ENCODE measurements around the gene STRBP. TPM values are rescaled to one million over a fixed set of nuclear protein-coding genes. Genes with fewer than 3 reads are reported as not detected.

STRBP gene
- total RNA-seq, 2 experiments from 2014 or later = 31.6 to 34.8 TPM

- ATAC-seq (no peak), DNase-seq (no peak)
- H3K27ac Mint-ChIP-seq = no peak overlapping the region
- CTCF ChIA-PET = interaction anchor here (0.6 to 2.1 kb wide), 2 partner anchors 9 to 252 kb away, joined by 3 to 5 read pairs; no protein-coding TSS in a partner anchor
- H3K4me1 Mint-ChIP-seq = no peaks in the 10 kb centered on the region
- POLR2A ChIA-PET = no interaction called here
- intact Hi-C loops (cut with DNase I, micrococcal nuclease) = loop anchor here in 1 of 2 experiments (5.0 kb wide), 1 partner anchor 255 kb away; no protein-coding TSS in a partner anchor
- no peak overlapping the region for H3K4me3 Mint-ChIP-seq
- no peaks in the 10 kb centered on the region for H3K9me3 Mint-ChIP-seq (ENCODE audit: low read depth)
- peaks cover 17% of the 10 kb centered on the region for H3K36me3 Mint-ChIP-seq (ENCODE audit: low read depth)
- H3K27me3 Mint-ChIP-seq = no peaks in the 10 kb centered on the region
Observed at GRCh38 chr9:123096987-123097386, 171.4 kb downstream of the STRBP start.

DNA sequence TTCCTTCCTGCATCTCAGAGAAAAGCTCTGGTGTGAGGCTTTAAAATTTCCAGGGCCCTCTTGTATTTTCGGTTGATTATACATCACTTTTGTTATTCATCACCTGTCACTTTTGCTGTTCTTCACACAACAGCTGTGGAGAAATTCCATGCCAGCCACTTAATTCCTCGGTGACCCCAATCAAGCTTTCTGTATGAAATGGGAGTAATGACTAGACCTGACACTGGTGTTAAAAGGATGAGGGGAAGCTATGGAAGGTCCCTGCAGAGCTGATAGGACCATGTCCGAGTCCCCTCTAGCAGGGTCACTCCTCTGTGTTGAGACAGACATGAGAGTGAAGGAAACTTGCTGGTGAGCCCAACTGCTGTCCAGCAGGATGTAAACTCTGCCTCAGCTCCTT is 175.2 kb downstream of the STRBP start:
- DNase-seq = no peak
- H3K9me3 Mint-ChIP-seq (ENCODE audit: low read depth) = no peaks in the 10 kb centered on the region
- POLR2A ChIA-PET = no interaction called here

GRCh38 chr9:123091459-123091858 is 176.9 kb downstream of the STRBP start:
- Mint-ChIP-seq H3K27ac (no peak overlapping the region), H3K9me3 (ENCODE audit: low read depth) (no peaks in the 10 kb centered on the region), H3K4me1 (no peaks in the 10 kb centered on the region), H3K36me3 (ENCODE audit: low read depth) (peaks cover 20% of the 10 kb centered on the region), H3K4me3 (no peak overlapping the region), H3K27me3 (no peaks in the 10 kb centered on the region)
- intact Hi-C loops (cut with DNase I, micrococcal nuclease) = no loop called here
- ChIA-PET POLR2A (no interaction called here), CTCF (interaction anchor here (0.6 to 2.4 kb wide), 6 partner anchors 9 to 437 kb away, joined by 3 to 9 read pairs (median 6); no protein-coding TSS in a partner anchor)
- no peak for DNase-seq
- no peak for ATAC-seq

More for the DNA sequence above, 175.2 kb downstream of the STRBP start:
- CTCF ChIA-PET = interaction anchor here (0.6 to 2.1 kb wide), 8 partner anchors 9 to 349 kb away, joined by 3 to 7 read pairs (median 3); no protein-coding TSS in a partner anchor
- H3K4me1 Mint-ChIP-seq = no peaks in the 10 kb centered on the region
- no peak for ATAC-seq
- H3K27ac Mint-ChIP-seq = no peak overlapping the region
- no peaks in the 10 kb centered on the region for H3K27me3 Mint-ChIP-seq
- intact Hi-C loops (cut with DNase I, micrococcal nuclease) = no loop called here
- no peak overlapping the region for H3K4me3 Mint-ChIP-seq
- H3K36me3 Mint-ChIP-seq (ENCODE audit: low read depth) = peaks cover 24% of the 10 kb centered on the region

DNA sequence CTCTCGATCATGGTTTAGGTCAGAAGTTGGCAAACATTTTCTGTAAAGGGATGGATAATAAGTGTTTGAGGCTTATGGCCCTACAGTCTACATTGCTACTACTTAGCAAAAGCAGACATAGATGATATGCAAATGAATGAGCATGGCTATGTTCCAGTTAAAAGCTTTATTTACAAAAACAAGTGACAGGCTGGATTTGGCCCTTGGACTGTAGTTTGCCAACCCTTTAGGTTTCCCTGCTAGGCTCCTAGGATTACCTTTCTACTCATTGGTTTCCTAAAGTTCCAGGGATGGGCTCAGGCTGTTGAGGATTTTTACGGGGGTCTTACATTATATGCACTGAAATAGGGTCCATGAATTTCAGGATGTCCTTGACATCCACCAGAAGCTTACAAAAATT is 177.4 kb downstream of the STRBP start:
- Mint-ChIP-seq H3K4me3 (no peak overlapping the region), H3K27me3 (no peaks in the 10 kb centered on the region), H3K9me3 (ENCODE audit: low read depth) (no peaks in the 10 kb centered on the region), H3K4me1 (no peaks in the 10 kb centered on the region), H3K36me3 (ENCODE audit: low read depth) (peaks cover 20% of the 10 kb centered on the region), H3K27ac (no peak overlapping the region)
- CTCF ChIA-PET = interaction anchor here (0.6 to 2.4 kb wide), 4 partner anchors 9 to 437 kb away, joined by 3 to 7 read pairs (median 6); no protein-coding TSS in a partner anchor
- intact Hi-C loops (cut with DNase I, micrococcal nuclease) = no loop called here
- POLR2A ChIA-PET = no interaction called here
- ATAC-seq (no peak), DNase-seq (no peak)

DNA sequence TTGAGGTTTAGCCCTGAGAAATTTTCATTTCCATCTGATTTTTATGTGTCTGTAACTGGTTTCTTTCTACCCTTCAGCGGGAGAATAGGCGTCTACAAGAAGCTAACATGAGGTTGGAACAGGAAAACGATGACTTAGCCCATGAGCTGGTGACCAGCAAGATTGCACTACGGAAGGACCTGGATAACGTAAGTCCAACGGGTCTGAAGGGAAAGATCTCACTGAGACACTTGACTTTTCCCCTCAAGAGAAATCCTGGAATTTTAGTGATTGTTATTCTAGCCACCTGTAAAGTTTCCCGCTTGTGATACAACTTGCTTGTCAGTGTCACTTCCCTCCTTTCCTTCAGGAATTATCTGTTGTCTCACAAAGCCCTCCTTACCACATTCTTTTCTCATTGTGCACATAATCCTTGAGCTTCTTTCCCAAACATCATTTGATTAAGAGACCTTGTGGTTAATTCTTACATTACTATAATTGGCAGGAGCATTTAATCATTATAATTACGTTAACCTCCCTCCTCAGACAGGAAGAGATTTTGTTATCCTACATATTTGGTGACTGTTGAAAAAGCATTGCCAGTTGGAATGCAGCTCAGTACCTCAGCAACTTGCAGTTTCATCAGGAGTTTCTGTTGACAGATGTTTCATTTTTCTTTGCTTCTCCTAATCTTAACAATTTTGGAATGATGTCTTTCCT is 178.0 kb downstream of the STRBP start:
- Mint-ChIP-seq H3K4me3 (no peak overlapping the region), H3K27me3 (no peaks in the 10 kb centered on the region), H3K4me1 (no peaks in the 10 kb centered on the region), H3K36me3 (ENCODE audit: low read depth) (peaks cover 20% of the 10 kb centered on the region), H3K9me3 (ENCODE audit: low read depth) (no peaks in the 10 kb centered on the region), H3K27ac (no peak overlapping the region)
- intact Hi-C loops (cut with DNase I, micrococcal nuclease) = no loop called here
- CTCF ChIA-PET = interaction anchor here (1.0 to 2.4 kb wide), 4 partner anchors 8 to 260 kb away, joined by 3 to 7 read pairs (median 6); no protein-coding TSS in a partner anchor
- DNase-seq = no peak
- no peak for ATAC-seq
- POLR2A ChIA-PET = no interaction called here

DNA sequence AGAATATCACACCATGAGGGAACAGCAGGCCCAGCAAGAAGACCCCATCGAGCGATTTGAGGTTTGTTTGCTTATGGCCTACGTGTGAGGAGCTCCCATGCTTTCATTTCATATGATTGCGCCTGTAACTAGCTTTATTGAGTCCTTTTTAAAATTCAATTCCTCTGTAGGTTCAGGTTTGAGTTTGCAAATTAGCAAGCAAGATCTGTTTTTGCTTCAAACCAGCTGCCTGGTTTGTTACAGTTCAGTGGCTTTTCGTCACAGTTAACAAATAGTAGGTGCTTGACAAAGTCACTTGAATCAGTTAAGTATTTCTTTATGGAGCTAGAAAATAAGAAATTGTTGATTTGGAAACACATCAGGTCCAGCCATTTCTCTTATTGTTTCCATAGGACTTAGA is 178.6 kb downstream of the STRBP start:
- POLR2A ChIA-PET = no interaction called here
- Mint-ChIP-seq H3K36me3 (ENCODE audit: low read depth) (peaks cover 22% of the 10 kb centered on the region), H3K4me1 (no peaks in the 10 kb centered on the region), H3K27me3 (no peaks in the 10 kb centered on the region), H3K27ac (no peak overlapping the region), H3K9me3 (ENCODE audit: low read depth) (no peaks in the 10 kb centered on the region), H3K4me3 (no peak overlapping the region)
- intact Hi-C loops (cut with DNase I, micrococcal nuclease) = no loop called here
- CTCF ChIA-PET = interaction anchor here (1.0 kb wide), 1 partner anchor 260 kb away, joined by 3 read pairs; no protein-coding TSS in a partner anchor
- DNase-seq (no peak), ATAC-seq (no peak)

DNA sequence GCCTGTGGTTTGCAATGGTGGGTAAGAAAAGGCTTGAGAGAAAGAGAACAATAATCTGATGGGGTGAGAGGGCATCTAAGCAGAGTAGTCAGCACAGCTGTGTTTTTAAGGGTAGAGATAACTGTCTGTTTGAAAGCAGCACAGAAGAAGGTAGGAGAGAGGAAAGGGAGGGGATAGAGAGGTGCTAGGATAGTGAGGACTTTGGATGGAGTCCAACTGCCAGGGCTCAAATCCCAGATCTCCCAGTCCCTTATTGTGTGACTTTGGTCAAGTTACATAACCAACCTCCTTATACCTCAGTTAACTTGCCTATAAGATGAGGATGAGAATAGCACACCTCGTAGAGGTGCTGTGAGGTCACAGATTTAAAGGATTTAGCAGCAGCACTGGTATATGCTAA is 179.3 kb downstream of the STRBP start:
- Mint-ChIP-seq H3K9me3 (ENCODE audit: low read depth) (no peaks in the 10 kb centered on the region), H3K4me3 (no peak overlapping the region), H3K27ac (no peak overlapping the region), H3K27me3 (no peaks in the 10 kb centered on the region), H3K36me3 (ENCODE audit: low read depth) (peaks cover 24% of the 10 kb centered on the region), H3K4me1 (no peaks in the 10 kb centered on the region)
- POLR2A ChIA-PET = no interaction called here
- no peak for ATAC-seq
- no peak for DNase-seq
- CTCF ChIA-PET = interaction anchor here (1.0 kb wide), 1 partner anchor 261 kb away, joined by 3 read pairs; no protein-coding TSS in a partner anchor
- intact Hi-C loops (cut with DNase I, micrococcal nuclease) = no loop called here

DNA sequence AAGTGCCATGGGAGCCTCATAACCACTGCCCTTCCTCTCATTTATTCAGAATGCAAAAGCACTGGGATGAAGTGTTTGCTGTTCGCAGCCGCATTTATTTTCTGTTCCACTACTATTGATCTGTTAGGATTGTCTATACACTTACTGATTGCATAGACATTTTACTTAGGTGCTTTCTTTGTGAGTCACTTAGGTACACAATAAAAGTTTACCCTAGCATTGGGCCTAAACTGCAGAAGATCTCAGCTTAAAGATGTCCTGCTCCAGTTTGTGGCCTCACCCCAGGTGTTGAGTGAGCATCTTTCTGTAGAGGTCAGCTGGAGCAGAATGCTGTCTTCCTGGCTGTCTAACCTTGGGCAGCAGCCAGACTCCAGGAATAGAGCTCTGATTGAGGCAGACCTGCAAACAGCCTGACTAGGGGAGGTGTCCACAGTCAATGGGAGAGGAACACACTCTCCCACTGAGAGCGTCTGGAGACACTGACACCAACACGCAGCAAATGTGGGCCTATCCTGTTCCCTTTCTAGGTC is 181.0 kb downstream of the STRBP start:
- no peak overlapping the region for H3K4me3 Mint-ChIP-seq
- intact Hi-C loops (cut with DNase I, micrococcal nuclease) = no loop called here
- no peak for ATAC-seq
- H3K27ac Mint-ChIP-seq = no peak overlapping the region
- H3K27me3 Mint-ChIP-seq = no peaks in the 10 kb centered on the region
- CTCF ChIA-PET = interaction anchor here (1.2 kb wide), 1 partner anchor 262 kb away, joined by 3 read pairs; no protein-coding TSS in a partner anchor
- DNase-seq = no peak
- POLR2A ChIA-PET = interaction anchor here (0.6 kb wide), 1 partner anchor 307 kb away, joined by 4 read pairs; no protein-coding TSS in a partner anchor
- H3K4me1 Mint-ChIP-seq = no peaks in the 10 kb centered on the region
- no peaks in the 10 kb centered on the region for H3K9me3 Mint-ChIP-seq (ENCODE audit: low read depth)
- peaks cover 21% of the 10 kb centered on the region for H3K36me3 Mint-ChIP-seq (ENCODE audit: low read depth)

DNA sequence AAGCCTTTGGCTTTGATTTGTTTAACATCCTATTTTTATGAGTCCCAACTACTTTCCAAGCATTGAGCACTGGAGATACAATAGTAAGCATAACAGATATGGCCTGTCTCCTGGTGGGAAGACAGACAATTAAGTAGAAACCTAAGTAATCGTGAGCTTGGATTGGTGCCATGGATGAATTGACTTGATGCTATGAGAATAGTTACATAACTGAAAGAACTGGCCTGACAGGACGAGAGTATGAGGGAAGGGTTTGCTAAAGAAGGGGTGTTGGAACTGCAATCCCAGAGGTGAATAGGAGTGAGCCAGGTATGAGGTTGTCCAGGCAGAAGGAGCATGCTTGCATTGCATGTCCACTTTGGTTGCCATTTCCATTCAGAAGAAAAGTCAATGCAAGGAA is 182.5 kb downstream of the STRBP start:
- H3K27ac Mint-ChIP-seq = no peak overlapping the region

GRCh38 chr9:123084256-123084655 is 184.1 kb downstream of the STRBP start:
- DNase-seq = no peak
- ChIA-PET CTCF (interaction anchor here (0.8 to 2.4 kb wide), 6 partner anchors 8 to 302 kb away, joined by 3 to 11 read pairs (median 4); partner anchors contain the start of gene CRB2), POLR2A (no interaction called here)
- intact Hi-C loops (cut with DNase I, micrococcal nuclease) = loop anchor here in 1 of 2 experiments (5.0 kb wide), 1 partner anchor 143 kb away; no protein-coding TSS in a partner anchor
- Mint-ChIP-seq H3K27ac (no peak overlapping the region), H3K27me3 (no peaks in the 10 kb centered on the region), H3K9me3 (ENCODE audit: low read depth) (no peaks in the 10 kb centered on the region), H3K36me3 (ENCODE audit: low read depth) (peaks cover 22% of the 10 kb centered on the region), H3K4me1 (peaks cover 3% of the 10 kb centered on the region), H3K4me3 (no peak overlapping the region)
- ATAC-seq = no peak

More for the DNA sequence above, 182.5 kb downstream of the STRBP start:
- no peak for DNase-seq
- Mint-ChIP-seq H3K9me3 (ENCODE audit: low read depth) (no peaks in the 10 kb centered on the region), H3K36me3 (ENCODE audit: low read depth) (peaks cover 20% of the 10 kb centered on the region), H3K4me1 (peaks cover 3% of the 10 kb centered on the region), H3K4me3 (no peak overlapping the region), H3K27me3 (no peaks in the 10 kb centered on the region)
- POLR2A ChIA-PET = no interaction called here
- CTCF ChIA-PET = interaction anchor here (1.2 to 2.4 kb wide), 2 partner anchors 8 to 264 kb away, joined by 3 to 11 read pairs; no protein-coding TSS in a partner anchor
- ATAC-seq = no peak
- intact Hi-C loops (cut with DNase I, micrococcal nuclease) = no loop called here

DNA sequence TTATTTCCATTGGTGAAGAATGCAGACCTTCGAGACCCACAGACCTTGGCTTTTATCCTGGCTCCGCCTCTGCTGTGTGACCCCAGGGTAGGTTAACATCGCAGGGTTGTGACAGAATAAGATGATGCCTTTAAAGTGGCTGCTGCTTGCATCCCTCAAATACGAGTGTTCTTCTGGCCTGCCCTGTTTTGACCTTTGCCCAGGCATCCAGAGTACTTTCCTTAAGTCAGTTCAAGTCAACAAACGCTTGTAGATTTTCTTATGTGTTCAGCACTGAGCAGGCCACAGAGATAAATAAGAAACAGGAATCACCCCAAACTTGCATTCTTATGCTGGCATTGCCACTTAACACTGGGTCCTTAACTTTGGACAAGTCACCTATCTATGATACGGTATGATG is 184.7 kb downstream of the STRBP start:
- DNase-seq (no peak), ATAC-seq (no peak)
- peaks cover 3% of the 10 kb centered on the region for H3K4me1 Mint-ChIP-seq
- no peaks in the 10 kb centered on the region for H3K27me3 Mint-ChIP-seq
- H3K36me3 Mint-ChIP-seq (ENCODE audit: low read depth) = peaks cover 22% of the 10 kb centered on the region
- intact Hi-C loops (cut with DNase I, micrococcal nuclease) = loop anchor here in 1 of 2 experiments (5.0 kb wide), 1 partner anchor 144 kb away; no protein-coding TSS in a partner anchor
- no peak overlapping the region for H3K4me3 Mint-ChIP-seq
- ChIA-PET POLR2A (no interaction called here), CTCF (interaction anchor here (0.7 to 1.3 kb wide), 4 partner anchors 8 to 272 kb away, joined by 3 to 5 read pairs (median 4); partner anchors contain the start of gene CRB2)
- no peaks in the 10 kb centered on the region for H3K9me3 Mint-ChIP-seq (ENCODE audit: low read depth)
- no peak overlapping the region for H3K27ac Mint-ChIP-seq

Measured in activated CD4-positive, alpha-beta T cell treated with anti-CD3 and anti-CD28 coated beads for 36 hours (primary cell).